ENCODE results near the gene DNHD1.

DNA sequence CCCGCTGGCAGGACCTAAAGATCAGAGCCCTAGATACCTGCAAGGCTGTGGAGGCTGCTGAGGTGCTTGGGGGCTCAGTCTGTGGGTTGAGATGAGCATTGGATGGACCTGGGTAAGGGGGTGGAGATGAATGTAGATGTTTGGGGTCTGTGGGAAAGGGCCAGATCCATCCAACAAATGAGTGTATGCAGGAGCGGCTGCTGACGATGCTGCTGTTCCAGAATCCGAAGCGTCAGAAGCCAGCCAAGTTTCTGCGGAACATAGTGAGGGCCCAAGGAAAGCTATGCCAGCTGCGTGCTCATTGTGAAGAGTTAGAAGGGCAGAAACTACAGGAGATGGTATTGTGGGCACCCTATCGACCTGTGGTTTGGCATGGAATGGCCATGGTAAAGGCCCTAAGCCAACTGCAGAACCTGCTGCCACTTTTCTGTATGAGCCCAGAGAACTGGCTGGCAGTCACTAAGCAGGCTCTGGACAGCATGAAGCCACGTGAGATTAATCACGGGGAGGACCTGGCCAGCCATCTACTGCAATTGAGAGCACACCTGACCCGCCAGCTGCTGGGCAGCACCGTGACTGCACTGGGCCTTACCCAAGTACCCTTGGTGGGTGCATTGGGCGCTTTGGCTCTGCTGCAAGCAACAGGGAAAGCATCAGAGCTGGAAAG, 69.8 kb downstream of the DNHD1 start:
- TF ChIP-seq, protein P1, sequence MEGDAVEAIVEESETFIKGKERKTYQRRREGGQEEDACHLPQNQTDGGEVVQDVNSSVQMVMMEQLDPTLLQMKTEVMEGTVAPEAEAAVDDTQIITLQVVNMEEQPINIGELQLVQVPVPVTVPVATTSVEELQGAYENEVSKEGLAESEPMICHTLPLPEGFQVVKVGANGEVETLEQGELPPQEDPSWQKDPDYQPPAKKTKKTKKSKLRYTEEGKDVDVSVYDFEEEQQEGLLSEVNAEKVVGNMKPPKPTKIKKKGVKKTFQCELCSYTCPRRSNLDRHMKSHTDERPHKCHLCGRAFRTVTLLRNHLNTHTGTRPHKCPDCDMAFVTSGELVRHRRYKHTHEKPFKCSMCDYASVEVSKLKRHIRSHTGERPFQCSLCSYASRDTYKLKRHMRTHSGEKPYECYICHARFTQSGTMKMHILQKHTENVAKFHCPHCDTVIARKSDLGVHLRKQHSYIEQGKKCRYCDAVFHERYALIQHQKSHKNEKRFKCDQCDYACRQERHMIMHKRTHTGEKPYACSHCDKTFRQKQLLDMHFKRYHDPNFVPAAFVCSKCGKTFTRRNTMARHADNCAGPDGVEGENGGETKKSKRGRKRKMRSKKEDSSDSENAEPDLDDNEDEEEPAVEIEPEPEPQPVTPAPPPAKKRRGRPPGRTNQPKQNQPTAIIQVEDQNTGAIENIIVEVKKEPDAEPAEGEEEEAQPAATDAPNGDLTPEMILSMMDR (conservative IDR thresholded peaks at IDR 0.05): no peak
- TF ChIP-seq ZFX (IDR thresholded peaks at IDR 0.05): no peak
